Stimulated activated CD4-positive, alpha-beta T cell treated with anti-CD3 and anti-CD28 coated beads, Interleukin-4, amount 100 ng/mL, for 48 hours (primary cell): ENCODE results near the gene SKP2.
A peak's percentile ranks its signal among the peaks of the same experiment; 100 is the strongest.
"Not testable (repeated sequence)": the region's sequence is repeated elsewhere in the genome, so short reads cannot be mapped to it uniquely, and the experiment has no call there.

ENCODE experiments used
- DNase-seq, 2 donors: peaks; one replicate each; pipeline ENCODE4 v3.0.0-alpha.2; 2020; ENCODE audit warnings: low read depth in 2 of 2

Gene SKP2

GRCh38 chr5:36151434-36152323, at the start of gene SKP2, which contains the start of gene LMBRD2:
TSS of gene SKP2 (plus strand) at chr5:36152111. CDS start at chr5:36152263, 152 bp downstream.
TSS of gene LMBRD2 (minus strand) at chr5:36151887. CDS start at chr5:36143349, 8,538 bp downstream.
- DNase-seq: peak; percentile 93 to 96

- no peak for DNase-seq
Measured at GRCh38 chr5:36105819-36106218, 46.1 kb upstream of the SKP2 start.

GRCh38 chr5:36108758-36109460, 43.0 kb upstream of the SKP2 start:
- no peak for DNase-seq

GRCh38 chr5:36111238-36111637, 40.7 kb upstream of the SKP2 start:
- DNase-seq: no peak

GRCh38 chr5:36125868-36126267, 26.0 kb upstream of the SKP2 start:
- no peak for DNase-seq

- DNase-seq: no peak
Measured at GRCh38 chr5:36128795-36129194, 23.1 kb upstream of the SKP2 start.

GRCh38 chr5:36129666-36130065, 22.2 kb upstream of the SKP2 start:
- DNase-seq: not testable (repeated sequence)

- DNase-seq: not testable (repeated sequence)
Measured at GRCh38 chr5:36133009-36133408, 18.9 kb upstream of the SKP2 start.

- DNase-seq: no peak
Measured at GRCh38 chr5:36135988-36136387, 15.9 kb upstream of the SKP2 start.

- DNase-seq: no peak
Measured at GRCh38 chr5:36136581-36136980, 15.3 kb upstream of the SKP2 start.

- DNase-seq: no peak
Measured at GRCh38 chr5:36138900-36139683, 12.8 kb upstream of the SKP2 start.

- DNase-seq: no peak
Measured at GRCh38 chr5:36145311-36145710, 6.6 kb upstream of the SKP2 start.

GRCh38 chr5:36146390-36146789, 5.5 kb upstream of the SKP2 start:
- no peak for DNase-seq

- no peak for DNase-seq
Measured at GRCh38 chr5:36147681-36148080, 4.2 kb upstream of the SKP2 start.

GRCh38 chr5:36150676-36151433, 1.1 kb upstream of the SKP2 start:
- DNase-seq: peak; percentile 40 to 48

GRCh38 chr5:36152324-36153297, 700 bp downstream of the SKP2 start:
- no peak for DNase-seq

GRCh38 chr5:36153298-36153677, 1.4 kb downstream of the SKP2 start:
- DNase-seq: no peak

- no peak for DNase-seq
Measured at GRCh38 chr5:36153726-36154125, 1.8 kb downstream of the SKP2 start.

- DNase-seq: no peak
Measured at GRCh38 chr5:36155291-36155690, 3.4 kb downstream of the SKP2 start.

GRCh38 chr5:36156121-36156601, 4.2 kb downstream of the SKP2 start:
- no peak for DNase-seq
